NCI-H2107 (cell line): ENCODE data around the gene RBFOX1.

ENCODE experiments used
- DNase-seq: peaks from one replicate; lab custom pipeline; 2025; lab: John Stamatoyannopoulos, UW

RBFOX1 gene

DNA sequence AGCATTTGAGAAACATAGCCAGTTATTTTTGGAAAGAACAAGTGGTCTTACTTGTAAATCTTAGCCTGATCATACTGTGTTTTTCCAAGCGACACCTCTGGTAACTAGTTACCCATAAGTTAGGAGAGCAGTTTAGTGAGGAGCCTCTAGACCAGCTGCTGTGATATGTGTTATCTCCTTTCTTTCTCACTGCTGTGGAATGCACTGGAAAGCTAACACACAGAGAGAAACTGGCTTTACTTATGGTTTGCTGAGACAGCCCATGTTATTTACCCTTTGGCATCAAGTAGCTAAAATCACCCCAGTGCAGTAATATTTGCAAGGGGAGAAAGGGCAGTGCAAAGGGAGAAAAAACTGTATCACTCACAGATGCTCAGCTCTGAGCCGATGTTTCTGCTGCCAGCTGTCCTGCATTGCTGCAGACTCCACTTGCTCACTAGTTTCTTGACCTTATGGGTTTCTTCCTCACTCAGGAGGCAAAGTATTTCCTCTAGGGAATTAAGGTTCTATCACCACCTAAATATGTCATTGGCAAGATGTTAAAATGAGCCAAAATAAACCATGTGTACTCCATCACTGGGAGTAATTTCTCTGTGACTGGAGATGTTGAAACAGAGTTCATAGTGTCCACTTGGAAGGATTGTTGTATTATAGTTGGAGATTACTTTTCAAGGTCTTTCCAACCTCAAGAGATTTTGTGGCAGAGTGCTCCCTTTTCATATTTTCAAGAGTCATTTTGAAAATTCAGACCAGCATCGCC is 2.3 kb downstream of the RBFOX1 start:
- DNase-seq = no peak

GRCh38 chr16:7335991-7336634 is 3.5 kb downstream of the RBFOX1 start:
- no peak for DNase-seq

DNA sequence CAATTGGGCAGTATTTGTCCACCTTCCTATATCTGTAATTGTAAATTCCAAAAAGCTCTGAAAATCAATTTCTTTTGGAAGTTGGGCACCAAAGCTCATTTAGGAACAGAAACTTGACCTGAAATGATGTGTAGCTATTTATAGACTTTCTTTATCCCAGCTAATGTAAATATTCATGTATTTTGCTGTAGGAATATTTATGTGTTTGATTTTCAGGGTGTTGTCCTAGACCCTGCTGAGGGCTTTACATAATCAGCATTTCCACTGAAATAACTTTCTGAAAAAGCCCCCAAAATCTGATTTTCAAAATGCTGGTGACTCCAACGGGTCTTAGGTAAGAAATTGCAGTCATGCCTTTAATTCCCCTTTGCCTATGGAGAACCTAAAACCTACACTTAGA is 4.1 kb downstream of the RBFOX1 start:
- no peak for DNase-seq

GRCh38 chr16:7338826-7339225 is 6.2 kb downstream of the RBFOX1 start:
- DNase-seq = no peak

- DNase-seq = no peak
Observed at GRCh38 chr16:7339700-7340099, 7.1 kb downstream of the RBFOX1 start.

DNA sequence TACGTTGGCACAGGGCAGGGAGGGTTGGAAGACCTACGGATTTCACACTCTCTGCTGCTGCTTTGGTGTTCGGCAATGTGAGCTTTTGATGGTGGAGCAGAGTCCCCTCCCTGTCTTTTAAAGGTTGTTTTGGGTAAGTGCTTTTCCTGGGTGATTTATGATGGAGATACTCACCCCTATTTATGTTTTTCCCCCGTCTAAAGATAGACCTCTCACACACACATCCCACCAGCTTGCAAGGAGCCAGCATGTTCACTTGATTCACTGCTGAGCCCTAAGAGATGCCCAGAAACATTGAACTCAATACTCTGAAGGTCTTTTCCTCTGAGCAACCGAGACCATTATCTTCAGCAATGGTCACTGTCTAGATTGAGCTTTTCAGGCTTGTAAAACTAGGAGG is 8.3 kb downstream of the RBFOX1 start:
- no peak for DNase-seq

GRCh38 chr16:7342598-7342997 is 10.0 kb downstream of the RBFOX1 start:
- DNase-seq = no peak

DNA sequence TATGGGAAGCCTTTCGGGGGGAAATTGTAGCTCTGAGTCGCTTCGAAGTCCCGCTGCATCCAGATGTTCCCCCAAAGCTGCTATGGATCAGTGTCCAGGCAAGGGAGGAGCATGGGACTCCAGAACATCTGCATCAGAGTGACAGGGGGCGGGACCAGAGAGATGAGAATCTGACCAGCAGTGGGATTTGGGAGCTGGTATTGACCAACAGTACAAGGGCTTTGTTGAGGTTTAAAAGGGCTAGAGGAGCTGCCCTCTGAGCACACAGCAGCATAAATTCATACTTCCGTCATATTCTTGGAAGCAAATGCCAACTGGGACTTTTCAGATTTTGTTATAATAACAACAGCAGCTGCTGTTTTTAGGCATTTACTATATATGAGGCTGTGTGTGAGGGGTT is 10.6 kb downstream of the RBFOX1 start:
- DNase-seq = no peak

DNA sequence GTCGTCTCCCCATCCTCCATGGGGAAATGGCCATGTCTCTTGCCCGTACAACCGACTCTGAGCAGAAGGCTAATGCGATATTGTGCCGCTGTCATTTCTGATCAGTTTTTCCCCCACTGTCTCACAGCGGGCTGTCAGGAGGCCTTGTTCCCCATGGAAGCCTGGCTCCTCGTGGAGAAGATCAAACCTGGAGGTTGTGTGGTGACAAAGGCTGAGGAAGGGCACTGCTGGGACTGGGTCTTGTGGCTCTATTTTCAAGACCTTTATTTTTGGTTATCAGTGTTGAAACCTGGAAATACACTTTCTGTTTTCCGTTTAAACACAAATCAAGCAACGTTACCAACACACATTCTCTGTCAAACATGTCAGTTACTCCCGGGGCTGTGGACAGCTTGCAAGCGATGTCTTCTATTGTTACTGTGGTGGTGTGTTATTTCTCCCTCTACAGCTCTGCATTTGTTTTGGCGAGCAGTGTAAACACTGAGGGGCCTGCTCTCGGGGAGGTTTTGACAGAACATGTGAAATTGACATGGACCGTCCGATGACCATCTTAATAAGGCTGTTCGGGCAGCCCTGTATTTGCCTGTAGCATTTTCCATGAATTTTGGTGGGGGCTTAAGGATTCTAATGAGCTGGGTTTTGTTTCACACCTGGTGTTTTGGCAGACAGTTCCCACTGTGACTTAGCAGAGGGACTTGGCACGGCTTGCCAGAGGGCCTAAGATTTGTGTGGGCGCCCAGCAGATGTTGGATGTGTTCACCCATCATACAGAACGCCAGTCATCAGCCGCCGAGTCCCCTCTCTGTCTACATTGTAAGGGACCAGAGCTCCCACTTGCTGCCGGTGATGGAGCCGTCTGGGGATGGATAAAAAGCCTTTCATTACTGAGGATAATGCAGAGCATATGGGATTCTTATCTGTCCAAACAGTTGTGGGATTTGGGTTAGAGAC is 12.5 kb downstream of the RBFOX1 start:
- no peak for DNase-seq

DNA sequence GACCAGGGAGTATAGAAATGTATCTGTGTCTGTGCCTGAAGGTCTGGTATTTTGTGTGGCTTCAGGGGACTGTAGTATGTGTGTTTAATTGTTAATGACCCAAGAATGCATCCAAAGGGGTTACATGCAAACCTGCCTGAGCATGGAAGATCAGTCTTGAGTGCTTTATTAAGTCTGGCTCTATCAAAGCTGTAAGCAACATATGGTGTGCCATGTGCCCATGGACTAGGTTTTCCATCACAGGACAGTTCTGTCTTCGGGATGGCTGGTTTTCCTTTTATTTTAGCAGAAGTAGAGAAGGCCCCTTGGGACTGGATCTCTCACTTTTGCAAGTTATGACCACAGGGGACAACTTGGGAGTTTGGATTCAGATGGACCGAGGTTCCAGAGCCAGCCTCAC is 18.2 kb downstream of the RBFOX1 start:
- no peak for DNase-seq

DNA sequence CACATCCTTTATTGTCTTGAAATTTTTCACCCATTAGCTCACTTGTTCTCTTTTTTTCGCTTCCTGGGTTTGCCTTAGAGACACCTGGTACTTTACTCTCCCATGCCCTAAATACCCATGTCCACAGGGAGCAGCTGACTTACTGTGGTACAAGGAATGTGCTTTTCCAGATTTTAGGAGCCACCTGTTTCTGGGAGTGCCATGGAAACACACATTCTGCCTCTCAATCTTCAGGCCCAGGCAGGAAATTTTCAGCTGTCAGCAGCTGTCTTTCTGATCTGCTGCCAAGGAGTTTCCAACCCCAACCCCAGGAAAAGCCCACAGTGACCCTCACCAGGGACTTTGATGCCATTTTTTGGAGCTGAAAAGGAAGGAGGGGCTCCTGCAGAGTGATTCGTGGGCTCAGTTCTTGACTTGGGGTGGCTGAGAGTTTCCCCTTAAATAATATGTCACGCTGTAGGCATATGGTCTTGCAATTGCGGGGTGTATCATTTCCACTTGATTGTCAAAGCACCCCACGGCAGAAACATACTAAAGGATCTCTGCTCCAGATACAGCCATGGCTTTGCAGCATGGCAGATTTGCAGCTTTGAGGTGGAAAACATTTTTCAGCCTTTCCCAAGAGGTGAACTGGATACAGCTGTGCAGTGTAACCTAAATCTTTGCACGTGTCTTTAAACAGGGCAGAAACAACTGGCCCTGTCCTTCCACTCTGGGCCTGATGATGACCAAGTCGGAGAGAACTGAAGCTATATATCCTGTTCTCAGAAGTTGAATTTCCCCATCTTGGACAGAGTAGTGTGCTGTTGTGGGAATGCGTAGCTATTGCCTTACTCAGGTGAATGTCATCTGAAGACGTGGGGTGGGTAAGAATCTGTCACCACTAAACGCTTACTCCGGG is 19.2 kb downstream of the RBFOX1 start:
- no peak for DNase-seq

DNA sequence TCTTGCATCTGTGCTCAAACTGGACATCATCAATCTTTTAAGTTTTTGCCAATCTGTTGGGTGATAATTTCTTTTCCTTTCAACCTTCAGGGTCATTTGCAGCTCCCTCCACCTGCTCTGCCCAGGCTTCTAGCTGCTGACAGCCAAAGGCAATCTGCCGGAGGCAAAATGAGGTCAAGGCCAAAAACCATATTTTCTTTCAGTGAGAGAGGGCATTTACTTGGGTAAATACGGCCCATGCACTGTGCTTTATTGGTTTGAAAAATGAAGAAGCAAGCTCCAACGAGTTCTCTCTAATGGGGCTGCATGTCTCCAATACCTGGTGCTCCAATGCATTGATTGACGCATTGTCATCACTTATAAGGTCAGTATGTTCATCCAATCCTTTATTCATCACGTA is 23.1 kb downstream of the RBFOX1 start:
- no peak for DNase-seq

- no peak for DNase-seq
Observed at GRCh38 chr16:7361416-7362129, 28.9 kb downstream of the RBFOX1 start.

- DNase-seq = no peak
Observed at GRCh38 chr16:7362231-7362630, 29.6 kb downstream of the RBFOX1 start.

DNA sequence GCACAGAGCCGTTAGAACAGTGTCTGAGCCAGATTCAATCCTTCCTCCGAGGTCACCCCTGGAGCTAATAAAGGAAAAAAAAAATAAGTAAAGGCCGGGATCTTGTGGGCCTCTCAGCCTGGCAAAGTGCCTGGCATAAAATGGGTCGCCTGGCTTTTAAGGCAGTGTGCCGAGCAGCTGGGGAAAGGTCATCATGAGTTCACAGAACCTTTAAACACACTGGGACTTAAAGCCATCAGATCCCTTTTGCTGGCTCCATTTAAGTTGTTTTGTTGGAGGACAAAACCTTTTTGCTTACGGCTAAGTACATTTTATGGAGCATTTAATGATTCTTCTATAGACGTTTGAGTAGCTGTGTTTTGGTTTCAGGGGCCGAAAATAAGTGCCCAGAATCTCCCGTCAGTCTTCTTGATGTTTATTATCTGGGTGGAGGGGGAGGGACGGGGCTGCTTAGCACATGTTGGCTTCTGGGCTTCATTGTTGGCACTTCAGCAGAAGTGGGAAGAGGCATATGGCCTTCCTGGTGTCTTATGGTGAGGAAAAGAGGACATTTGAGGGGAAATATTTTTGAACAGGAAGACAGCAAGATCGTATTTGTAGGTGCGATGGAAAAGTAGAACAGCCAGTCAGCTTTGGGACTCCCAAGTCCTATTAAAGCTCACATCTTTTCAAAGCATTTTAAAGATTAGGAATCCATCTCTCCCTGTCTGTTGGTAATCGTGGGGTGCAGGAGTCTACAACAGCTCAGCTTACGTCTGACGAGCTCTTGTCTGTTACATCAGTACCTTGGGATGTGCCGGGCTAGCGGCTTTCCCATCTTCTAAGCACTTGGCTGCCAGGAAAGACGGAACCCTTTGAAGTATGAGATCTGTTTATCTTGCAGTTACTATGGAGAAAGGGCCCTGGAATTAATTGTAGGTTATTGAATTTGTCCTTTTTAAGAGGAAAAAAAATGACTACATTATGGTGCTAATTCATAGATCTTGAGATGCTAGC is 31.1 kb downstream of the RBFOX1 start:
- no peak for DNase-seq

- DNase-seq = no peak
Observed at GRCh38 chr16:7366041-7366440, 33.4 kb downstream of the RBFOX1 start.

DNA sequence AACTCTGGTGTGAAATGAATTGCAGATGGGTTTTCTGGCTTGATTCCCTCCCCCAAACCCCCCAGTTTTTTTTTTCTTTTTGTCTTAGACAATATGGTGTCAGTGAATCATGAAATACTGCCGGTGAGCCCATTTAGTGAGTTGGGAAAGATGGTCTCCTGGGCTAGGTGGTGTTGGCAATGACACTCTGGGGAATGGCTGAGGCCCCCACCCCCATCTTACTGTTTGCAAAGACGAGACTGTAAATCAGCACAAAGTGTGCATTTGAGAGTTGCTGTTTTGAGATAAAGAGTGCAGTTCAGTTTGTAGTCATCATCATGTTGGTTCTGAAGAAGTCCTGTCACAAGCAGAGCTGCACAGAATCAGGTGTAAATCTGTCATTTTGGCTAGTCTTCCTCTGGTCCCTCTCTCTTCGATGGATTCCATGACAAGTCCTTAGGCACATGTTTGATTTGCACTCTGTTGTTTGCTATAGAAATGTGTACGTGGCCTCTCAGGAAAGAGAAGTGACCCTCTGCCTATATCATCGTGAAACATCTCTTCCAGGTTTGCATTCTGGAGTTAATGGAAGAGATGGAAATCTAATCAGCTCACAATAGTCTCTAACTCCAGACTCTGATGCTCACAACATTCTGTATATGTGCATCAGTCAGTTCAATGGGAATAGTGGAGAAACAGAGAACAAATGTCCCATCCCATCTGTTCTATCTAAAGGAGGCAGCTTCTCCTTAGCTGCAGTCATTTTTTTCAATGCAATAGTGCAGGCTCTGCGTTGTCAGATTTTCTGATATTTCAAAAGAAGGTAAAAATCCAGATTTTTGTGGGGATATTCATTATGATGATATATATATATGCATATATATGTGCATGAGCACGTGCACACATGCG is 34.6 kb downstream of the RBFOX1 start:
- no peak for DNase-seq

DNA sequence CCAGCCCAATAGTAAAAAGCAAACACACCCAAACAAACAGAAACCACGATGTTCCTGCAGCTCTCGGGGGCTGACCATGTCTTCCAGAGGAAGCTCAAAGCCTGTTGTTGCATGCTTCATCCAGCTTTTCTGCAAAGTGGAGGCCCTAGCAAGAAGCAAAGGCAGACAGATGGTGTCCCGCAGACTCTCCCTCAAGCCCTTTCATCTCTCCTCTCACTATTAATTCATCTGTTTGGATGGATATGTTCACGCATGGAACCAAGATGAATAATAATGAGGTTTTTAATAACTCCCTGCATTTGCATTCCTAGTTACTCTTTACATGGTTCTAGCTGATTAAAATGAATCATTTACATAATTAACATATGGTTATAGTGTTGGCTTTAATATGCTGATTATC is 36.6 kb downstream of the RBFOX1 start:
- no peak for DNase-seq

GRCh38 chr16:7372095-7372494 is 39.5 kb downstream of the RBFOX1 start:
- no peak for DNase-seq
